GM08714 (cell line): Measurements from ENCODE around the gene ZNF569.

Experiments
- H3K4me3 ChIP-seq: fragments of 200-500 bp; sonication (Bioruptor generic); 2 replicates; pipeline ENCODE4 v1.5.1; 2014; ENCODE audit warnings: mild to moderate bottlenecking, low read length, inconsistent platforms
- ZNF274 ChIP-seq: IDR thresholded peaks from 2 replicates; pipeline ENCODE4 v1.6.1; 2012; ENCODE audit warnings: mild to moderate bottlenecking, low read depth, low read length

Gene ZNF569

DNA sequence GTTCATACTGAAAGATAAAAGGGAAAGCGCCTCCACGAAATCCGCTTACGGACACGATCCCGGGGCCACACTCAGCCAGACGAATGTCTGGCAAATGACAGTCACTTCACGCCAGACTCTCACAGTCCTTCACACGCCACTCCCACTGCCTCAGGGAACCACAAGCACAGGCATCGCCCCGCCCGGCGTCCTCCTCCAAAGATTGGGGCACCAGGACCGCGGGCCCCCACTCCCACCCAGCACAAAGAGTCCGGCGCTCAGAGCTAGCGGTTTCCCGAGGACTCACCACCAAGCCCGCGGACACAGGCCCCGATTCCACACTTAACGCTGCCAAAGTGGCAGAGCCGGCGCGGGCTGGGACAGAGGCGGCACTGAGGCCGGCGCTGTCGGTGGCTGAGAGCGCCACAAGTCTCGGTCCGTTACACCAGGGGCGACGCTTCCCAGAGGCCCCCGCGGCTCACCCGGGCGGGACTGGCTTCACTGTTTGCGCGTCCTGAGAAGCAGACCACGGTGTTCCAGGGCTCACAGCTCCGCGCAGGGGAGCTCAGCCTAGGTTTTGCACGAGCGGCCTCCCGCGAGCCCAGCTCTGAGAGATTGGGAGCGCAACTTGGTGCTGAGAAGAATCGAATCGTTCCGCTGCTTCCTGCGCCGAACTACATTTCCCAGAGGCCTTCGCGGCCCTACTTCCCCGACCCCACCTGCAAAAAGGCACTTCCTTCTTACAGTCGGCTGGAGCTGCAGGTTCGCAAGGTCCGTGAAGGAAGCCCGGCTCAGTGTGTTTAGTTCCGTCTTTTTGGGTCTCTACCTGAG, at the start of gene ZNF569:
Gene ZNF569, minus strand, starts transcription at position 647 of the 810 bp plus-strand sequence. CDS start 22,523 bp downstream, outside the sequence.
- peak within 1 kb of the TSS; percentile 80 for H3K4me3 ChIP-seq
- no peak for TF ChIP-seq ZNF274

DNA sequence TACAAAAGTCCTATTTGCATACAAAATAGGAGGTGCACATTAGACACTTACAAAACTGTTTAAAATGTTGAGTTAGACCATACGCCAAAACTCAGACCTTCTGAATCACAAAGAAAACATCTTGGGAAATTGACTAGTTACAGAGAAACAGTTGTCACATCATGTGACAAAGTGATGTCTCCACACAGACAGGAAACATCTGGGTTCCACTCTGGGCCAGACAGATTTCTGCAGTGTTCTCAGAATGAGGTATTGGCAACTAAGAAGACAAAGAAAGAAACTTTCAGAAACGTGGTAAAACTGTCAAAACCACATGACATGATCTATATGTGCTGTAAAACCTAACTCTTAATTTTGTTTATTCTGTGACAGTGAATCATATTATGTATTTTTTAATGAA, 46.2 kb upstream of the ZNF569 start:
- no peak overlapping the region for H3K4me3 ChIP-seq
- no peak for TF ChIP-seq ZNF274

DNA sequence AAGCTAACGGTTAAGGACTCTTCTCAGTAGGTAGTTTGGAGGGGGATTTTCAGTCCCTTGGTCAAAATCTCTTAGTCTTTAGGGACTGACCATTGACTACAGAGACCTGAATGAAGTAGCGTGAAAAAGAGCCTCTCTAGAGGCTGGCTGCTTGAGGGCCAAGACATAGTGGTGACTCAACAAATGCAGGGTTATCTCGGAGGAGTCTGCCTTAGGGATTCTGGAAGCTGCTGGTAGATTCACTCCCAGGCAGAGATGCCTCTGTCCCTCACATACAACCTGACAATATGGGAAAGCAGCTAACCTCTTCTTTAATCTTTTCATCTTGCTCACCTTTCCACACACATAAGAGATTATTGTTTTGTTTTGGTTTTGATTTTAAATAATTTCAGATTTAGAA, 44.6 kb upstream of the ZNF569 start:
- no peak overlapping the region for H3K4me3 ChIP-seq
- TF ChIP-seq ZNF274 = no peak

DNA sequence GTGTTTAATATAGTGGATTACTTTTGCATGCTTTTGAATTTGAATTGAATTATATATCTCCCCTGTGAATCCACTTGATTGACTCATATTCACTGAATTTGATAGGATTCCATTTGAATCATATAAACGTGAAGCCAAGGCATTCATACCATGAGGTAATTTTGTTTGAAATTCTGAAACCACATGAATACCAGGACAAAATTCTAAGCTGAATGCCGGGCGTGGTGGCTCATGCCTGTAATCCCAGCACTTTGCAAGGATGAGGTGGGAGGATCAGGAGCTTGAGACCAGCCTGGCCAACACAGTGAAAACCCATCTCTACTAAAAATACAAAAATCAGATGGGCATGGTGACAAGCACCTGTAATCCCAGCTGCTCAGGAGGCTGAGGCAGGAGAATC, 43.9 kb upstream of the ZNF569 start:
- H3K4me3 ChIP-seq = no peak overlapping the region

DNA sequence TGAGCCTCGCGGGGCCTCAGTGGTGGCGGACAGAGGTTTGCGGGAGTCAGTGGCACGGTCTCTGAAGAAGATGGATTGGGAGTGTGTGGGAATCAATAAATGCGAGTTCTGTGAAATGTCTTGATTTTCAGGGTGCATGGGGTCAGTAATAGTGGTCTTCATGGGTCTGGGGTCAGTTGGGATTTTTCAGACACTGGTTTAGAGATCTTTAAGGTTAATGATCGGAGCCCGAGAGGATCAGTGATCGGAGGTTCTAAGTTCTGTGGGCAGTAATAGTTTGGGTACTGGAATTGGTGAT, 39.9 kb upstream of the ZNF569 start:
- TF ChIP-seq ZNF274 = no peak
- peak overlapping the region; percentile 85 for H3K4me3 ChIP-seq

More for the DNA sequence above, 43.9 kb upstream of the ZNF569 start:
- TF ChIP-seq ZNF274 = no peak

DNA sequence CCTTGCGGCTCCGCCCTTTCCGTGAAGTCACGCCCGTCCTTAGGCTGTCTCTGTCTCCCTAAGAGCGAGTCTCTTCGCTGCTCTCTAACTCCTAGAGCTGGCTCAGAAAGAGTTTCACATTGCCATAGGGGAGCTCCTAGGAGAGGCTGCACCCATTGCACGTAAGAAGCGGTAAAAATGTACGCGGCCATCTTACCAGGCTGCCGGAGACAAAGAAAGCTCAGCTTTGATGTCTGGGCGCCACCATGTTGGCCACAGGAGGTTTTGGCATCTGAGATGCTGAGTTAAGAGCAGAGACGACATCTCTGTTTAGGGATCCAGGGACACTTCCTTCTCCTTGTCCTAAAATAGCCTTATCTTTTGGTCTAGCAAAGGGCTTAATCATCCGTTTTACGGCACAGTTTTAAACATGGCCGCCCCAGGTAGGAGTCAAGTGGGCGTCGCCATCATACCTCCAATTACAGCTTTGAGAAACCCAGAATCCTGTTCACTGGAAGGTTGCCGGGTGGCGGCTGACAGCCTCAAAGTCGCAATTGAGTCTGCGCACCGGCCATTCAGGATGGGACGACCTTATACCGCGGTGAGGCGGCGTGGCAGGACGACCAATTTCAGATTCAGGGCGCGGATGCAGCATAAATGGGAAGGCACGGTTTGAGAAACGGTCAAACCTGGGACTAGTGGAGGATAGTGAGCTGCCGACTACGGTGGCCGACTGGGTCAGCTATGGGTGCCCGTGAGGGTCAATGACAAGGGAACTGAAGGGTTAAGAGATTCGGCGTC, 39.3 kb upstream of the ZNF569 start, which contains the start of gene ZNF793:
Gene ZNF793, plus strand, starts transcription at position 553 of the 780 bp plus-strand sequence. CDS start 16,501 bp downstream, outside the sequence.
- peak within 1 kb of the TSS; percentile 85 for H3K4me3 ChIP-seq
- TF ChIP-seq ZNF274 = no peak

DNA sequence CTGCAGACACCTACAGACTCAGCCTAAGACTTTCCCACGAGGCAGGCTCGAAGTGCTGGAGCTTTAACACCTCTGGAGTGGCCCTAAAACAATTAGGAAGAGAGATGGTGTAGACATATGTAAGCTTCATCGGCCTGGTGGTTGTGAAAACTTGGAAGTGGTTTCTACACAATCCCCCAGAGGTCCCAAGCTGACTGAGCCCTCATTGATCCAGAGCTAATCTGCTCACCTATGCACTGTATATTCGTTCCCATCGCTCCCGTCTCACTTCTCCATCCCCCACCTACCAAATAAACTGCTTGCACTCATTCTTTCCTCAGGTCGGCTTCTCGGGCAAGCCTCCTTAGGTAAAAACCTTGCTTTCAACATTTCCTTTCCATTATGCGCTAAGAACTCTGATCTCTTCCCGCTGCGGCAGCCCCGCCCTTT, 38.7 kb upstream of the ZNF569 start:
- no peak for TF ChIP-seq ZNF274
- H3K4me3 ChIP-seq = peak overlapping the region; percentile 85

DNA sequence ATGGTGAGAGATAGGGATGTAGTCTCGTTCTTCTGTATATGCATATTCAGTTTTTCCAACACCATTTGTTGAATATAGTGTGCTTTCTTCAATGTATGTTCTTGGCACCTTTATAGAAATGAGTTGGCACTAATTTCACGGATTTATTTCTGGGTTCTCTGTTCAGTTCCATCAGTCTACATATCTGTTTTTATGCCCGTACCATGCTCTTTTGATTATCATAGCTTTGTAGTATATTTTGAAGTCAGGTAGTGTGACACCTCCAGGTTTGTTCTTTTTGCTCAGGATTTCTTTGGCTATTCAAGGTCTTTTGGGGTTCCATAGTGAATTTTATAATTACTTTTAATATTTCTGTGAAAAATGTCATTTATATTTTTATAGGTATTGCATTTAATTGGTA, 25.0 kb upstream of the ZNF569 start:
- no peak overlapping the region for H3K4me3 ChIP-seq
- no peak for TF ChIP-seq ZNF274

DNA sequence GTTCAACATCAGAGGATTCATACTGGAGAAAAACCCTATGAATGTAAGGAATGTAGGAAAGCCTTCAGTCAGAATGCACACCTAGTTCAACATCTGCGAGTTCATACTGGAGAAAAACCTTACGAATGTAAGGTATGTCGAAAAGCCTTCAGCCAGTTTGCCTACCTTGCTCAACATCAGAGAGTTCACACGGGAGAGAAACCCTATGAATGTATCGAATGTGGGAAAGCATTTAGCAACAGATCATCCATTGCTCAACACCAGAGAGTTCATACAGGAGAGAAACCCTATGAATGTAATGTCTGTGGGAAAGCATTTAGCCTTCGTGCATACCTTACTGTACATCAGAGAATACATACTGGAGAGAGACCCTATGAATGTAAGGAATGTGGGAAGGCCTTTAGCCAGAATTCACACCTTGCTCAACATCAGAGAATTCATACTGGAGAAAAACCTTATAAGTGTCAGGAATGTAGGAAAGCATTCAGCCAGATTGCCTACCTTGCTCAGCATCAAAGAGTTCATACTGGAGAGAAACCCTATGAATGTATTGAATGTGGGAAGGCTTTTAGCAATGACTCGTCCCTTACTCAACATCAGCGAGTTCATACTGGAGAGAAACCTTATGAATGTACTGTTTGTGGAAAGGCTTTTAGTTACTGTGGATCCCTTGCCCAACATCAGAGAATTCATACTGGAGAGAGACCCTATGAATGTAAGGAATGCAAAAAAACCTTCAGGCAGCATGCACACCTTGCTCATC, 17.3 kb upstream of the ZNF569 start:
- H3K4me3 ChIP-seq = no peak overlapping the region
- TF ChIP-seq ZNF274 = peak; percentile 92

DNA sequence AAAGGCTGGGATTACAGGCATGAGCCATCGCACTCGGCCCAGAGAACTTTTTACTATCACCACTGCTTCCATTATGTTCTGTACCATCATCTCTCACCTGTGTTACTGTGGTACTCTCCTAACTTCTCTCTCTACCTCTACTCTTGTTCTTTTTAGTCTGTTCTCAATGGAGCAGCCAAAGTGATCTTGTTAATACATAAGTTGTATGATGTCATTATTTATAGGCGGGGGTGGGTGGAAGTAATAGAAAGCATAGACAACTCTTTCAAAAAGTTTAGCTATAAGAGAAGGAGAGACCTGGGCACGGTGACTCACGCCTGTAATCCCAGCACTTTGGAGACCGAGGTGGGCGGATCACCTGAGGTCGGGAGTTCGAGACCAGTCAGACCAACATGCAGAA, 4.9 kb upstream of the ZNF569 start:
- no peak for TF ChIP-seq ZNF274
- H3K4me3 ChIP-seq = no peak overlapping the region

DNA sequence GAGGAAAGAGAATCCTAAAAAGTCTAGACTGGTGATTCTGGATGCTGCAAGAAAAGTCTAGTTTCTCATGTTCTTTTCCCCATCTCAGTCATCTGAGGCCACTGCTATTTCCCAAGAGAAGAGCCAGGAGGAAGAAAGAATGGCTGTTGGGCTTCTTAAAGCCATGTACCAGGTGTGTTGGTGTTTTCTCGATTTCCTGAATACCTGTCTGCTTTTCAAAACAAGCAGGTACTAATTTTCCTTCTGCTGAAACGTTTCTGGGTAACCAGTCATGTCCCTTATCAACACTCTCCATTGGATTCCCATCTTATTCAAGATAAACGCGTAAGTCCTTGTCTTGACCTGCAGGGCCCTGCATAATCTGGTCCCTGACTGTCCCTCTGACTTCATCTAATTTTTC, 3.0 kb upstream of the ZNF569 start:
- no peak for TF ChIP-seq ZNF274
- H3K4me3 ChIP-seq = peak overlapping the region; percentile 80

DNA sequence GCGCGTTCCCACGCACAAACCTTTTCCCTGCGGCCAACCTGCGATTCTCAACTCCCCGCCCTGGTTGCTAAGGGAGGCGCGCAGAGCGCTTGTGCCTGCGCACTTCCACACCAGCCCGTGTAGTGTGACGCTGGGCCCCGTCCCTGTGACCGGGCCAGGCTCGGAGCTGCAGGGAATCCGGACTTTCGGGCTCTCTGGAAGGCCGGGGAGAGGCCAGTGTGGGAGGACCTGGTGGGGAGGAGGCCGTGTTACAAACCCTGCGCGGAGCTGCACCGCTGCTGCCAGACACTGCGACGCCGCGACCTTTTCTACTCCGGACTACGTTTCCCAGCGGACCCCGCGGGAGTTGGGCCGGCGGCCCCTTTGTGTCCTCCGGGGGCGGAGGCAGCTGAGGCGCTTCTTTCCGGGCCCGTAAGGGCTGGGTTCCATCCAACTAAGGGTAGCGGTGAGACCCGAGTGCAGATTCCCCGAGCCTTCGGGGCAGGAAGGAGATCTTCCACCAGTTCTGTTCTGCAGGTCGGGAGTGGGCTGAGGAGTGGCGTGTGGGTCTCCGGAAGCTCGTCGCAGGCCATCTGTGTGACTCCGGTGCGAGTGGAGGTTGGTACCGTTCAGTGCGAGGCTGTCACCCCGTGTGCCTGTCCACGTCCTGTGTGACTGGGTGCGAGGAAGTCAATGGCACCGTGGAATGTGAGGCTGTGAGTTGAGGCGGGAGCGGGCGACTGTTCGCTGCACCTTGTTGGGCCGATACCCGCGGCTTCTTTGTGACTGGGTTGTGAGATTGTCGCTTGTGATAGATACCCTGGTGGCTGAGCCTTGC, 1.9 kb upstream of the ZNF569 start, which contains the start of gene ZNF570:
Gene ZNF570, plus strand, starts transcription at position 396 of the 817 bp plus-strand sequence. CDS start 999 bp downstream, outside the sequence.
- no peak for TF ChIP-seq ZNF274
- H3K4me3 ChIP-seq = peak within 1 kb of the TSS; percentile 80

DNA sequence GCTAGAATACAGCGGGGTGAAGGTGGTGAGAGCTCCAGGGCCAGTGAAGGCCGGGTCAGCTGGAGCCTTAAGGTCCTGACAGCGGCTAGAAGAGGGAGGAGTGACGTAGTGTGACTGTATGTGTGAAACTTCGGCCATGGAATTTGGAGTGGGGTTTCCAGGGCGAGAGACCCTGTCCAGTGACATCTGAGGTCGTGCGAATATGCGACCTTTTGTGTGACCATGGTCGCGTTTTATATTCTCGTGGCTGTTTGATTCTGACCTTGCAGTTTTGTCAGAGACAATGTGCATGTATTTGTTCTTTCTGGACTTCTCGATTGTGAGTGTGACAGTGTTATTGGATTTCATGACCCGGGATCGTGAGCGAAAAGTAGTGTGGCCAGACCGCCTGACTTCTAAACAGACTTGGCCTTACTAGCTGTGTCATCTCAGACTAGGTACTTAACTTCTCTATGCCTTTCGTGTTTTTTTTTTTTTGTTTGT, 405 bp upstream of the ZNF569 start:
- H3K4me3 ChIP-seq = peak overlapping the region; percentile 80; the same call in 1 of the 2 replicates
- TF ChIP-seq ZNF274 = no peak
